ACC112 (cell line): Measurements from ENCODE around the gene UBE4B.

Experiments used
- H2AFZ ChIP-seq: fragments of 200-600 bp; sonication (generic); one replicate; pipeline ENCODE4 v1.6.0; 2017; ENCODE audit warnings: antibody characterized with exemption, low read length; ENCODE audit not compliant: unreplicated experiment
- H3K27ac ChIP-seq: fragments of 200-600 bp; sonication (generic); 2 replicates; pipeline ENCODE4 v1.5.1; 2014; ENCODE audit warnings: low read depth, mild to moderate bottlenecking, antibody characterized with exemption, low read length, moderate library complexity
- H3K27me3 ChIP-seq: fragments of 200-600 bp; sonication (generic); 2 replicates; pipeline ENCODE4 v1.6.1; 2014; ENCODE audit warnings: mild to moderate bottlenecking, antibody characterized with exemption, low read length, moderate library complexity, mixed read lengths; ENCODE audit not compliant: insufficient read depth
- H3K36me3 ChIP-seq: fragments of 200-600 bp; sonication (generic); 2 replicates; pipeline ENCODE4 v1.6.1; 2016; ENCODE audit warnings: mild to moderate bottlenecking, antibody characterized with exemption, low read length, moderate library complexity, mixed read lengths; ENCODE audit not compliant: insufficient read depth
- H3K4me1 ChIP-seq: fragments of 200-600 bp; sonication (generic); one replicate; pipeline ENCODE4 v1.6.1; 2016; ENCODE audit warnings: low read length, mixed read lengths; ENCODE audit not compliant: insufficient read depth, unreplicated experiment, control insufficient read depth
- H3K4me3 ChIP-seq: fragments of 200-600 bp; sonication (generic); 2 replicates; pipeline ENCODE4 v1.5.1; 2014; ENCODE audit warnings: mild to moderate bottlenecking, low read depth, low read length
- H3K79me2 ChIP-seq: fragments of 200-600 bp; sonication (generic); one replicate; pipeline ENCODE4 v1.6.0; 2016; ENCODE audit warnings: low read length; ENCODE audit not compliant: control insufficient read depth, unreplicated experiment, insufficient read depth

UBE4B gene

GRCh38 chr1:10033359-10033845 is 644 bp downstream of the UBE4B start:
- peak overlapping the region; percentile 85 for H3K27ac ChIP-seq
- peak overlapping the region; percentile 98 for H3K4me3 ChIP-seq
- H3K36me3 ChIP-seq, result no peaks in the 10 kb centered on the region
- H3K4me1 ChIP-seq, result peaks cover 9% of the 10 kb centered on the region
- no peaks in the 10 kb centered on the region for H3K27me3 ChIP-seq
- H2AFZ ChIP-seq, result peak overlapping the region; percentile 88
- peaks cover 38% of the 10 kb centered on the region for H3K79me2 ChIP-seq

- Histone ChIP-seq H3K27me3 (no peaks in the 10 kb centered on the region), H2AFZ (no peak overlapping the region), H3K27ac (no peak overlapping the region), H3K36me3 (no peaks in the 10 kb centered on the region), H3K4me1 (peaks cover 10% of the 10 kb centered on the region), H3K79me2 (peaks cover 66% of the 10 kb centered on the region), H3K4me3 (no peak overlapping the region)
Measured at GRCh38 chr1:10042746-10043145, 10.0 kb downstream of the UBE4B start.

- Histone ChIP-seq H3K4me1 (peaks cover 10% of the 10 kb centered on the region), H3K36me3 (no peaks in the 10 kb centered on the region), H2AFZ (no peak overlapping the region), H3K79me2 (peaks cover 58% of the 10 kb centered on the region), H3K27ac (no peak overlapping the region), H3K4me3 (no peak overlapping the region), H3K27me3 (no peaks in the 10 kb centered on the region)
Measured at GRCh38 chr1:10045480-10046355, 13.0 kb downstream of the UBE4B start.

- peaks cover 10% of the 10 kb centered on the region for H3K4me1 ChIP-seq
- H3K79me2 ChIP-seq, result peaks cover 62% of the 10 kb centered on the region
- H3K4me3 ChIP-seq, result no peak overlapping the region
- H3K27me3 ChIP-seq, result no peaks in the 10 kb centered on the region
- no peak overlapping the region for H3K27ac ChIP-seq
- H2AFZ ChIP-seq, result no peak overlapping the region
- no peaks in the 10 kb centered on the region for H3K36me3 ChIP-seq
Measured at GRCh38 chr1:10046356-10047085, 13.8 kb downstream of the UBE4B start.

GRCh38 chr1:10048601-10049000 is 15.8 kb downstream of the UBE4B start:
- Histone ChIP-seq H3K36me3 (no peaks in the 10 kb centered on the region), H3K27ac (no peak overlapping the region), H3K79me2 (peaks cover 57% of the 10 kb centered on the region), H3K4me1 (peaks cover 10% of the 10 kb centered on the region), H3K27me3 (no peaks in the 10 kb centered on the region), H3K4me3 (no peak overlapping the region), H2AFZ (no peak overlapping the region)

- no peak overlapping the region for H3K27ac ChIP-seq
- H3K36me3 ChIP-seq, result no peaks in the 10 kb centered on the region
- no peak overlapping the region for H2AFZ ChIP-seq
- no peaks in the 10 kb centered on the region for H3K27me3 ChIP-seq
- H3K4me1 ChIP-seq, result peaks cover 10% of the 10 kb centered on the region
- no peak overlapping the region for H3K4me3 ChIP-seq
- H3K79me2 ChIP-seq, result peaks cover 42% of the 10 kb centered on the region
Measured at GRCh38 chr1:10050611-10051010, 17.9 kb downstream of the UBE4B start.

GRCh38 chr1:10051656-10052055 is 18.9 kb downstream of the UBE4B start:
- Histone ChIP-seq H3K27me3 (no peaks in the 10 kb centered on the region), H3K4me1 (peaks cover 10% of the 10 kb centered on the region), H2AFZ (no peak overlapping the region), H3K4me3 (no peak overlapping the region), H3K79me2 (peaks cover 36% of the 10 kb centered on the region), H3K27ac (no peak overlapping the region), H3K36me3 (no peaks in the 10 kb centered on the region)

- Histone ChIP-seq H3K4me3 (no peak overlapping the region), H2AFZ (no peak overlapping the region), H3K79me2 (peaks cover 32% of the 10 kb centered on the region), H3K4me1 (peaks cover 13% of the 10 kb centered on the region), H3K36me3 (no peaks in the 10 kb centered on the region), H3K27me3 (no peaks in the 10 kb centered on the region), H3K27ac (no peak overlapping the region)
Measured at GRCh38 chr1:10052347-10052746, 19.6 kb downstream of the UBE4B start.

GRCh38 chr1:10054465-10054864 is 21.7 kb downstream of the UBE4B start:
- H3K4me1 ChIP-seq, result peaks cover 18% of the 10 kb centered on the region
- no peak overlapping the region for H3K4me3 ChIP-seq
- H3K27ac ChIP-seq, result no peak overlapping the region
- no peaks in the 10 kb centered on the region for H3K27me3 ChIP-seq
- no peak overlapping the region for H2AFZ ChIP-seq
- no peaks in the 10 kb centered on the region for H3K36me3 ChIP-seq
- H3K79me2 ChIP-seq, result peaks cover 39% of the 10 kb centered on the region

- no peak overlapping the region for H2AFZ ChIP-seq
- H3K27me3 ChIP-seq, result no peaks in the 10 kb centered on the region
- peaks cover 18% of the 10 kb centered on the region for H3K4me1 ChIP-seq
- H3K36me3 ChIP-seq, result no peaks in the 10 kb centered on the region
- H3K27ac ChIP-seq, result peak overlapping the region; percentile 82
- peaks cover 35% of the 10 kb centered on the region for H3K79me2 ChIP-seq
- no peak overlapping the region for H3K4me3 ChIP-seq
Measured at GRCh38 chr1:10056599-10056987, 23.8 kb downstream of the UBE4B start.
